GM20431 (cell line): ENCODE data around the gene POLA1.

Experiments used
- in situ Hi-C: fragments of 300-500 bp; cut with MseI, MboI; formaldehyde crosslinking; loops from one replicate; pipeline ENCODE4 v1.15.0; 2020; ENCODE audit warnings: low sequenced_read_pairs; ENCODE audit not compliant: unreplicated experiment

The POLA1 gene

GRCh38 chrX:24694825-24695224 lies 1.1 kb downstream of the POLA1 start:
- in situ Hi-C loops: no loop called here

DNA sequence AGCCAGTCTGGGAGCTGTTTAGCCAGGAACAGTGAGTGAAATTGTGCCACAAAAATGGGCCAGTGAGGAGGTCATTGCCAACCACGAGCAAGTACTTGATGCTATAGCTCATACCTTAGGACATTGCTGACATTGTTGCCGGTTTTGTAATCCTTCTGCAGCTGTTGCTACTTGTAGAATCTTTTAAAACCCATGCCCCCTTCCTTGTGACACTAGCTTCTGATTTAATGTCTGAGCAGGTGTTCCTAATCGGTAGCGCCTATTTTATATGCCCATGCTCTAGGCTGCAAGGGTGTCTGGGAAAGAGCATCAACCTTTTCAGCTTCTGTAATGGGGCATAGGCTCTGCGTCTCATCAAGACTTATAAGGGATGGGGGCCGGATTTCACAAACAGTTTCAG lies 2.6 kb downstream of the POLA1 start:
- in situ Hi-C loops: no loop called here

GRCh38 chrX:24702362-24703184 lies 8.9 kb downstream of the POLA1 start:
- in situ Hi-C loops: no loop called here

DNA sequence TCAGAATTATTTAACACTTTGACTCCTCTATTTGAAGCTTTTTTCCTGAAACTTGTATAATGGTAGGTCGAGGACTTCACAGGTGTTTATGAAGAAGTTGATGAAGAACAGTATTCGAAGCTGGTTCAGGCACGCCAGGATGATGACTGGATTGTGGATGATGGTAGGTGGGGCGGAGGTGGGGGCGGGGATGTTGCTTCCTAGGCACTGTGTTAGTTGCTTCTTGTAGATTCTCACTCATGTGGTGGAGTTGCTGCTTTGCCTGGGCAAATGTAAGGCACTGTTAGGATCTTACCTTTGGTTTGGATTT lies 9.4 kb downstream of the POLA1 start:
- in situ Hi-C loops: no loop called here

- in situ Hi-C loops: no loop called here
Observed at GRCh38 chrX:24718771-24719170, 25.1 kb downstream of the POLA1 start.

DNA sequence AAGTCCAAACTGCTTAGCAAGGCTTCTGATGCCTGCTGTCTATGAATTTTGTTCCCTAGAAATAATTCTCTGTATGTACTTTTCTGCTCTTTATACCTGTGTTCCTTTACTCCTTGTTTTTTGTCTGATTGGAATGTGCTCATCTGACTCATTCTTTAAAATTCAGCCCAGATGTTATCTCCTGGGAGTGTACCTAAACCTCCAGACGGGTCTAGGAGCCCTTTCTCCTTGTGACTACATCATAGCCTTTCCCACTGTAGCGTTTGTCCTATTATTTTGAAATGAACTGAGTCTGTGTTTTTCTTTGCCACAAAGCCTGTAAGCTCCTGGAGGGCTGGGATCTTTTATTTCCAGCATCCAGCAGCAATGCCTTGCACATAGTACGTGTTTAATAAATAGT lies 26.3 kb downstream of the POLA1 start:
- in situ Hi-C loops: no loop called here

DNA sequence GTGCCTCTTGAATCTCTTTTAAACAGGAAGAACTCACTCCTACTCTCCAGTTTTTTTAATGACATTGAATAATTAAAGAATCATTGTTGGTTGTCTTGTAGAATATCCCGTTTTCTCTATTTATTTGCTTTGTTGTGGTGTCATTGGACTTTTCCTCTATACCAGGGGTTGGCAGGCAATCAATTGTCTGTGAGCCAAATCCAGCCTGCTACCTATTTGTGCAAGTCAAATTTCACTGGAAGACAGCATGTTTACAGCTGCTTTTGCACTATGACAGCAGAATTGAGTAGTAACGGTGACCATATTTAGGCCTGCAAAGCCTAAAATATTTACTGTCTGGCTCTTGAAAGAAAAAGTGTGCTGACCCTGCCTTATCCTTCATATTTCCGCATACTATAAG lies 34.8 kb downstream of the POLA1 start:
- in situ Hi-C loops: no loop called here

DNA sequence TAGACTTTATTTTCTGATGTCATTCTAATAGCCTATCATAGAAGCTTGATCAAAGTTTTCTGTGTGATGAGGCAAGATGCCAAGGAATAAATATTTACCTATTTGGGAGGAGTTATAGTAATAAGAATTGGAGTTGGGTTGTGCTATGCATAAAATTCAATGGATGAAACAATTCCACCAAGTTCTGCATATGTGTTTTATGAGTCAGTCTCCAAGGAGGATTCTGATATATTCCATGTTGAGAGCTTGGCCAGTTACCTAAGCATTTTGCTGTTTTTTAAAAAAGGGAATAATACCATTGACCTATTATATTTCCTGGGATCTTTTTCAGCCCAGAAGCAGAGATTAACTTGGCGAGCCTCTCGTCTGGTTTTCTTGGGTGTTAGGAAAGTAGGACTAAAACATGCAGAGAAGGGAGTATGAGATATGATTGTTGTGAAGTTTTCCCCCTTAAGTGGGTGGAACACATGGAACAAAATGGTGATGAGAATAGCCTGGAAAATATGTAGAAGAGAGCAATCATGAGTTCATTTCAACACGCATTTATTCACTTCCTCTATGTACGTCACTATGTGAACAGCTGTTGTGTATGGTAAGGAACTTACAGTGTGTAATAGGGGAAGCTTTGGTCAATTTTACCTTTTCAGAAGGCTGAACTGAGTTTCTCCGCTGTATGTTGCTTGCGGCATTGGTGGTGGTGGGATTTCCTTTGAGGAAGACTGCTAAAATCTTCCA lies 39.2 kb downstream of the POLA1 start:
- in situ Hi-C loops: no loop called here

- in situ Hi-C loops: no loop called here
Observed at GRCh38 chrX:24741330-24741729, 47.6 kb downstream of the POLA1 start.

- in situ Hi-C loops: no loop called here
Observed at GRCh38 chrX:24748196-24748595, 54.5 kb downstream of the POLA1 start.

- in situ Hi-C loops: no loop called here
Observed at GRCh38 chrX:24759786-24760185, 66.1 kb downstream of the POLA1 start.

- in situ Hi-C loops: no loop called here
Observed at GRCh38 chrX:24760363-24761000, 66.8 kb downstream of the POLA1 start.

DNA sequence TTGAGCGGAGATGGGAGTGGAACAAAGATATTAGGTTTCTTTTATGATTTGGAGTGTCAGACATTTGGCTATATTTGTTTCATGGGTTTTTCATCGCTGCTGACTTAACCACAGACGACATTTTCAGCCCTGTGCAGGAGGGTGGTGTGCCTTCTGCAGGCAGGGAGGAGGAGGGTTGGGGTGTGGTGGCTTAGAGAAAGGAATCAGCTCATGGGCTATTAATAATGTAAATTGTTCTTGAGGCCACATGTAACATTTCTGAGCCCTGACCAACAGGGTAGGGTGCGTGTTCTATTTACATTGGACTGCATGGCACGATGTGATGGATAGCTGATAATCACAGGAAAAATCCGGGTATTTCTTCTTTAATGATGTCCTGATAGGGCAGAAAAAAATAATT lies 67.6 kb downstream of the POLA1 start:
- in situ Hi-C loops: no loop called here

DNA sequence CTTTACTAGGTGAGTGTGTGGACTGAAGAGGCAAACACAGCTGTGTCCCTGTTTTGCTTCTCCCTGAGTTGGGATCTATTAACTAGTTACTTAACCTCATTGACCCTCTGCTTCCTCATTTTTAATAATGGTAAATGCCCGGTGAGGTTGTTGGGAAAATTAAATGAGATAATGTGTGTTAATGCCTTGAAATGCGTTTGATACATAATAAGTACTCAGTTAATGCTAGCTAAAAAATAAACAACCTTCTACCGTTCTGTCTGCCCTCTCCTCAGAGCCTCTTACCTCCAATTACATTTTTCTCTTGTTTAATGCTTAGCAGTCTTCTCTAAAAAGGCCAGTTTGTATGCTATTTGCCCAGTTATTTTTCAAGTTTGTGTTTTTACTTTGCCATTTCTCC lies 70.3 kb downstream of the POLA1 start:
- in situ Hi-C loops: no loop called here

DNA sequence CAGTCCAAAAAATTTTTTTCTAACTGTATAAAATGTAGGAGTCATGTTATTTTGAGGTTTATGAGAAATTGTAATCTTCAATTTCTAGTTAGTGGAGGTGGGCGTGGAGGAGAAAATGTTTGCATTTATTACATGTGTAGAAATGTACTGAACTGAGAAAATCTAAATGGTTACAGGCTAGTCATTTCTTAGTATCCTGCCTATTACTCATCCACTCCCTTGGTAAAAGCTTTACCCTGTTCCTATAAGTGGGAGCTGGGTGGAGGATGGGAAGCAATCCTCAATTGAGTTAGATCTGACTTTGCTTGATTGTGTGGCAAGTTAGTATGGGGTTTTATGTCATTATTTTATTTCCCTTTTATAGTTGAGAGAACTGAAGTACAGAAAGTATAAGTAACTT lies 73.8 kb downstream of the POLA1 start:
- in situ Hi-C loops: no loop called here

- in situ Hi-C loops: no loop called here
Observed at GRCh38 chrX:24768556-24768955, 74.8 kb downstream of the POLA1 start.

DNA sequence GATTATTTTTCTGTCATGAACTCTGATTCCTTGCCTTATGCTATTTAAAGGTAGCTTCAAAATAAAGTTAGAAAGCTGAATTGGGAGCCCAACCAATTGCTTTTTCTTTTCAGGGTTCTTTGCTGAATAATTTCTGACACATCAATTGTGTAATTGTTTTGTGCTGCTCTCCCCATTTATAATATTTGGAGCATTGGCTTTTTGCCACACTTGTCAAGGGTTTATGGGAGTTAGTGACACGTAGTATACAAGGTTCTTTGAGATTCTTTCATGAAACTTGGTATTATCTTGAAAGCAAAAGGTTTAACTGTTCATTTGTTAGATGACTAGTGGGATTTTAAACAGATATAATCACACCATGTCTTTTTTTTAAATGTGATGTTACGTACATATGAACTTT lies 80.9 kb downstream of the POLA1 start:
- in situ Hi-C loops: no loop called here

- in situ Hi-C loops: no loop called here
Observed at GRCh38 chrX:24775891-24776290, 82.2 kb downstream of the POLA1 start.

DNA sequence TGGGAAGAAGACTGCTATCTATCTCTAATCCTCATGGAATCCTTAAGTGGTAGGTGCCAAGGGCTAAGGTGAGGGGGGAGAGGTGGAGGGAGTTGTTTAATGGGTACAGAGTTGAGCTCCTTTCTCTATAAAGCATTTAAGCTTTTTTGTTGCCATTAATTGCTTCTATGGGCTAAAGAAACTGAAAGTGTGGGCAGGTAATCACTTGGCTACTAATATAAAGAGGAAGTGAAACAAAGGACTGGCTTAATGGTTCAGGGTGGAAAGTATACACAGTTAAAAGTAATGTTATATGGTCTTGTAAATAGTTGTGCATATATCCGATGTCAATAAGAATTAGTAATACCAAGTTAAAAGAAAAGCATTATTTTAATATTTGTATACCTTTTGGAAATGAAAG lies 83.9 kb downstream of the POLA1 start:
- in situ Hi-C loops: no loop called here

- in situ Hi-C loops: no loop called here
Observed at GRCh38 chrX:24782011-24782410, 88.3 kb downstream of the POLA1 start.

DNA sequence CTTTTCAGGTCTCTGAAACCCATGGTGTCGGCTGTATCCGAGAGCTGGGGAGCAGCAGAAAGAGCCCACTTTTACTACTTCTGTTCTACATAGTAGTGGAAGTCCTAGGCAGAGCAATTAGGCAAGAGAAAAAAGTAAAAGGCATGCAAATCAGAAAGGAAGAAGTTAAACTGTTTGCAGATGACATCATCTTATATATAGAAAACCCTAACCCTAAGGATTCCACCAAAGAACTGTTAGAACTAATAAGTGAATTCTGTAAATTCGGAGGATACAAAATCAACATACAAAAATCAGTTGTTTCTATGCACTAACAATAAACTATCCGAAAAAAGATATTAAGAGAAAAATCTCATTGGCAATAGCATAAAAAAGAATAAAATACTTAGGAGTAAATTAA lies 95.3 kb downstream of the POLA1 start:
- in situ Hi-C loops: no loop called here
